NCI-H2081 treated with DMSO at 0.1 percent for 48 hours (cell line): ENCODE results near the gene ZNF253.
"Not testable (repeated sequence)": the region's sequence is repeated elsewhere in the genome, so short reads cannot be mapped to it uniquely, and the experiment has no call there.

ENCODE experiments used
- DNase-seq: peaks from one replicate; lab custom pipeline; 2025; lab: John Stamatoyannopoulos, UW

Gene ZNF253

GRCh38 chr19:19900139-19900728, 34.6 kb downstream of the ZNF253 start:
- no peak for DNase-seq

GRCh38 chr19:19900729-19901444, 35.2 kb downstream of the ZNF253 start, which contains the start of gene ZNF93:
Gene ZNF93 (plus strand): TSS chr19:19900946. CDS start chr19:19901089, 143 bp downstream.
- peak; percentile 84 for DNase-seq

GRCh38 chr19:19907551-19907950, 41.9 kb downstream of the ZNF253 start:
- not testable (repeated sequence) for DNase-seq

- no peak for DNase-seq
These were observed 44.0 kb downstream of the ZNF253 start for GRCh38 chr19:19909654-19910053.

- no peak for DNase-seq
These were observed 45.5 kb downstream of the ZNF253 start for GRCh38 chr19:19911150-19911549.

GRCh38 chr19:19914596-19914995, 48.9 kb downstream of the ZNF253 start:
- DNase-seq: no peak

- not testable (repeated sequence) for DNase-seq
These were observed 64.7 kb downstream of the ZNF253 start for GRCh38 chr19:19930417-19930816.

- not testable (repeated sequence) for DNase-seq
These were observed 68.0 kb downstream of the ZNF253 start for GRCh38 chr19:19933432-19934314.

GRCh38 chr19:19937403-19937802, 71.7 kb downstream of the ZNF253 start:
- DNase-seq: no peak

GRCh38 chr19:19938449-19938848, 72.8 kb downstream of the ZNF253 start:
- DNase-seq: no peak

GRCh38 chr19:19943848-19944582, 78.3 kb downstream of the ZNF253 start:
- DNase-seq: no peak
